Activated CD4-positive, alpha-beta T cell treated with anti-CD3 and anti-CD28 coated beads, Interleukin-2, amount 50 U/mL, for 4 hours (primary cell): ENCODE data around the gene QSOX2.

ENCODE experiments used
- DNase-seq, 2 experiments: peaks; one replicate each; pipeline ENCODE4 v3.0.0-alpha.2; 2020

Gene QSOX2

DNA sequence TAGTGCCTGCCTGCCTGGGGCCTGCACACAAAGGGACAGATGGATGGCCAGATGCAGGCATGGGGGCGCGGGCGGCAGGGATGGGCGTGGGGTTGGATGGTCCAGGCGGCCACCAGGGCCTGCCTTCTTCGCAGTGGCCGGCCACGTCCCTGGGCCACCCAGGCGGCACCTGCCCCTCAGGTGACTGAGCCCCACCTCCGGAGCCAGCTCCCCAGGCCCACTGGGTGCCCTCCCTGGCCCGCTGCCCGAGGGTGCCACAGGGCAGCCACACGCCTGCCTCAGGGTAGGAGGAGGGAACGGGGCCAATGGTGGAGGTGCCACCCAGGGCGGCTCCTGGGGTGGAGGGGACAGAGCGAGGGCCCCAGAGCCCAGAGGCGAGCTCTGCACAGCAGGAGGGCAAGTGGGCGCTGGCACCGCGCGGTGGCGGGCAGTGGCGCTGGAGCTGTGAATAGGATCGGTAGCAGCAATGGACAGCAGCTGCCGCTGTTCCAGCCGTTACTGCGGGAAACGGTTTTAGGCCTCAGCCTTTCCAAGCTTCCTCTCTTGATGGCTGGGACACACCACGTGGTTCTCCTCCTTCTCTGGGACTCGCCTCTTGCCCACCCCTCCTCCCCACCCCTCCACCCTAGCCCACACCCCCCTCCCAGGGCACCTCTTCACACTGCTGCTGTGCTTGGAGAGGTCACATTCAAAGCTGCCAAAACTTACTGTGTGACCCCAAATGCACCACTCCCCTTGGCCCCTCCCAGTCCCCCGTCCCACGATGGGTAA is 59.8 kb downstream of the QSOX2 start:
- no peak for DNase-seq

DNA sequence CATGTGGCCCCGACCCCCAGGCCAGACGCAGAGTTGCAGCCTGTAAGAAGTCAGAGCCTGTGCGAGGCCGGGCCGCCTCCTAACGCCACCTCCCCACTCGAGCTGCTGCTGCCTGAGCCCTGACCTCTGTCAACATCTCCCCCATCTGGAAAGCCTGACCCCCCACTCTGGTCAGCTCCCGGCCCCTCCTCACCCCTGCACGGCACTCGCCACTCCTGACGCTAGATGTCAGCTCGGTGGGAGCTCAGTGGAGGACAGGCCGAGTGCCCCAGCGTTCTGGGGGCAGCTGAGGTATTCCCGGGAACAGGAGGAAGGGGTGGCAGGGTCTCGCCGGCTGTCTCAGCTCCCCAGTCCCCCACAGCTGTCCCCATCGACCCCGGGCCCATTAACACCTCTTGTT is 60.5 kb downstream of the QSOX2 start:
- DNase-seq: no peak

DNA sequence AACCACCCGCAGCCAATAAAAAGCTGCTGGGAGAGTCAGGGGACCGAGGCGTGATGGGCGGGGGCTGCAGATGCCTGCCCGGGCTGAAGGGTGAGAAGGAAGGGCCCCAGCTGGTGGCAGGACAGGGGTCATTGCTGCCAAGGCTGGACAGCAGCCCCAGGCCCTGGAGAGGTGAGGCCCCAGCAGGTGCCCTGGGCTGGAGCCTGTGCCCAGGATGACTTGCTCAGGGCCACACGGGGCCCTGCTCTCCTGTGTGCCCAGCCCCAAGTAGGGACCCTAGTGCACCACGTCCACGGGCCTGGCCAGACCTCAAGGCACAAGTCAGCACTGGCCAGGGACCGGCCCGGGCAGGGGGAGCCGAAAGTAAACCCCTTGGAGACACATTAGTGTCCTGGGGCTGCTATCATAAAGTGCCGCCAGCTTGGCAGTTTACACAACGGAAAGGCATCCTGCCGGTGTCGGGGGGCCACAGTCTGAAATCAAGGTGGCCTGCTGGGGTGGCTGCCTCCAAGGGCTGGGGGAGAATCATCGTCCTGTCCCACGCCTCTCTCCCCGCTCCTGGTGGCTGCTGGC is 62.7 kb downstream of the QSOX2 start:
- DNase-seq: no peak

DNA sequence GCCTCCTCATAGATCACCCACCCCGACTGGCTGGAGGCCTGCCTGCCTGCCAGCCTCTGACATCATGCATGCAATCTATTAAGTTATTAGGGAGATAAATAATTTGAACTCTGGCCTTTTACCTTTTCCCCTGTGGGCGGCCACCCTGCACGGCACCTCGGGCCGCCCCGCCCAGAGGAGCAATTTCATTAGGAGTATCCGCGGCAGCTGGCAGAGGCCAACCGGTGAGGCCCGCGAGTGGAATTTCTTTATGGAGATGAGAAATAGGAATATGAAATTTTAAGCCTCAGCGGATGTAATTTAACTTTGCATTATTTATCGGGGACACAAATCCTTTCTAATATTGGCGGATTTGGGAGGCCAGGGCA is 63.2 kb downstream of the QSOX2 start:
- DNase-seq: no peak

DNA sequence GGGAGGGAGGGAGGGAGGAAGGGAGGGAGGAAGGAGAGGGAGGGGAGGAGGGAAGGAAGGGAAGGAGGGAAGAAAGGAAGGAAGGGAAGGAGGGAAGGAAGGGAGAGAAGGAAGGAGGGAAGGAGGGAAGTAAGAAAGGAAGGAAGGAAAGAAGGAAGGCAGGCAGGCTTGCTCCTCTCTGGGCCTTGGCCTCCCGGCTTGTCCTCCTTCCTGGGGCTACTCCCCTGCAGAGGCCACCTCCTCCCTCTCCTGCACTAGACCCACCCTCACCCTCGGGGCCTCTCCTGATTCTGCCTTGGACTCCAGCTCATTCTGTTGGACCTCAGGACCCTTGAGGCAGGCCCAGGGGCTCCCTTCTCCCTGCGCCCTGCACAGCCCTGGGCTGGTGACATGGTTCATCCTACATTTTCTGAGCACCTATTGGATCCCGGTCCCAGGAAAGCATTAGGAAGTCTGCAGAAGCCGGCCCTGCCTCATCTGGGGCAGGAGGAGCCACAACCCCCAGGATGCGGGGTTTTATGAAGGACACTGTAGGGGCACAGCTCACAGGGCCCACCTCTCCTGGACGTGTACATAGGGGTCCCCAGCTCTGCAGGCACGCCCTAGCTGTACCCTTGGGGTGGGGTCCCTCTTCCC is 63.7 kb downstream of the QSOX2 start:
- no peak for DNase-seq

DNA sequence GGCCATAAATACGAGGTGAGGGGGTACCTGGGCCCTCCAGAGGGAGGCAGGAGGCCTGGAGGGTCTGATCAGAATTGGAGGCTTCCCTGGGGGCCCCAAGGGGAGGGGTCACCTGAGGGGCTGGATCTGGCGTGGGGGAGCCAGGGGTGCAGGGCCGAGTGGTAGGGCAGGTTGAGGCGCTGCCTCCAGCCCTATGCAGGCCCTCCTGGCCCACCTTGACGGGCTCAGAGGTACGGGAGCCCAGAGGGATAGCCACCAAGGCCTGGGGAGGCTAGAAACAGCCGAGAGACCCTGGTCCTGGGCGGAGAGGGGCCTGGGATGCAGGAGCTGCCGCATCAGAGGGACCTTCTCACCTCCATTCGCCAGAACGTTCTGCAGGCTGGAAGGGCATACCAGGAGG is 65.0 kb downstream of the QSOX2 start:
- no peak for DNase-seq

DNA sequence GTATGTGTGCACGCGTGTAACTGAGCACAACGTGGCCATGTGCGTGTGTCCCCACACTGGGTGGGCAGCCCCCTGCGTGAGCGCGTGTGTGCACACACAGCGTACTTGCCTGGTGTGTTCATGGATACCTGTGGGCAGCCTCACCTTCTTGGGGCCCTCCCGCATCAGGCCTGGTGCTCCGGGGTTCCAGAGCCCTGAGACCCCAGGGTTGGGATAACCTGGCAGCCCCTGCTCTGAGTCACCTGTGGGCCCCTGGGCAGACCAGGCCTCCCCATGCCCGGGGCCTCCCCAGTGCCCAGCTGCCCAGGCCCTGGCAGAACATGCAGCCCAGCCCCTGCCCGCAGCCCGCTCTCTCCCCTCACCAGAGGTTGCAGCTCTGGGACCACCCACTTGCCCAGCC is 65.9 kb downstream of the QSOX2 start:
- DNase-seq: no peak

DNA sequence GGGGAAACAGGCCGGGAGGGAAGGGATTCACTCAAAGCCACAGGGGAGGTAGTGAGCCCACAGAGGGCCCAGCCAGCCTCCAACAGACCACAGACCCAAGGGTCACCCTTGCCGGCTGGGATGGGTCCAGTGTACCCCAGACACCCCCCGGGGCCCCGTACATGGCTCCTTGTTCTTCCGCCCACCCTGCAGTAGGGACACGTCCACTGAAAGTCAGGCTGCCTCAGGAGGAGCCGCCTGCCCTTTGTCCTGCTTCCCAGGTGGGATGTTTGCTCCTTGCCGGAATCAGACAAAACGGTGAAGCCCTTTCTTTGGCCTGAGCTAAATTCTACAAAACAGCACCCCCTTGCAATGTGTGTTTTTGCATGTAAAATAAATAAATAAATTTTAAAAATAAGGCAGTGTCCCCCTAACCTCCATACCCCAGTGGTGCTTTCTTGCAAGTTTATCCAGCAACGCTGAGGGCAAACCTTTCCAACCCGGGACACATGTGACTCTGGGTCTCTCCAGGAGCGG is 66.5 kb downstream of the QSOX2 start:
- DNase-seq: no peak

DNA sequence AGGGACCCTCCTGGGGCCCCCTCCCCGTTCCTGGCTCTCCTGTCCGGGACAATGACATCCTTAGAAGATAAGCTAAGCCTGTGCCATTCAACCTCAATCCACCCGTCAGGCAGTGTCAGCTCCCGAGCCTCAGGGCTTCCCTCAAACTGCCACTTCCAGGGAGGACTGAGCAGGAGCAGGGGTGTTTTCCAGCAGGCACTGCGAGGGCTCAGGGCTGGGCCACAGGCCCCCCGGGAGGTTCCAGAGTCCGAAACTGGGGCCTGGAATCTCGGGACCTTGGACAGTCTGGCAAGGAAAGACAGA is 66.9 kb downstream of the QSOX2 start:
- DNase-seq: no peak

DNA sequence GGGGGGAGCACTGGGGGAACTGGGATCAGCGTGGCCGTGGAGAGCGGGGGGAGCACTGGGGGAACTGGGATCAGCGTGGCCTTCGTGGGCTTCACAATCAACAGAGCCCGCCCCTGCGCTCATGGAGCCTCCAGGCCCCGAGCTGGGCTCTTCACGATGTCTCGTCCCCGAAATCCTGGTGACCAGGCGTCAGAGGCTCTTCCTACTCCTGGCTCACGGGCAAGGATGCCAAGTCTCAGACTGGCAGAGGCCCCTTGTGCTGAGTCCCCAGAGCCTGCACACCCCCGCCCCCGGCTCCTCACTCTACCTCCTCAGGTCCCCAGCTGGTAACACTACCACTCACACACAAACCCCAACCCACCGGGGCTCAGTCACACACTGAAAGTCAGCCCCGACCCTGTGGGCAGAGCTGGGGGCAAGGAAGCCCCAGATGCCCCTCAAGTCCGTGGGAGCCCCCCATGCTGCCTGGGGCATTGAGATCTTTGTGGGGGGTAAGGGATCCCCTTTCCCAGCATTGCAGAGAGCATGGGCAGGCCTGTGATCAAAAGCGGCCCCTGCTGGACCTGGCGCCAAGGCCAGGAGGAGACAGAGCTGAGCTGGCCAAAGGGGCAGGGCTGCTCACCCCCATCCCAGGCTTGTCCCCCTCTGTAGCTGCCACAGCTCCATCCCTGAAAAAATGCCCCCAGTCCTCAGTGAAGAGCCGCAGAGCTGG is 67.4 kb downstream of the QSOX2 start:
- DNase-seq: no peak

DNA sequence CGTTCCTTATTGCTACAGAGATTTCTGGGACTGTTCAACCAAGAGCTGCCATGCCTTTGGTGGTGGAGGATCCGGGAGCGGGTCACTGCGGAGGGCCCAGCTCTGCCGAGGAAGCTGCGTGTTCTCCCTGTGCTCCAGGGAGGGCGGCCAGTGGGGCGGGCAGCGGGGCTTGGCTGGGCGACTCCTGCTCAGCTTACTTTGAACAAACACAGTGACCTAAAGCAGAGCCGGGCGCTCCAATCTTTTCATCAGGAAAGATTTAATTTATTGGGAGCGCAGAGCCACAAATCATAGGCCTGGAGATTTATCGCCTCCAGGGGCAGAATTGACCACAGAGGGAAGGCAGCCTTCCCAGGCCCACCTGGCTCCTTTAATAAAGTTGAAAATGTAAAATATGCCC is 68.4 kb downstream of the QSOX2 start:
- DNase-seq: no peak

DNA sequence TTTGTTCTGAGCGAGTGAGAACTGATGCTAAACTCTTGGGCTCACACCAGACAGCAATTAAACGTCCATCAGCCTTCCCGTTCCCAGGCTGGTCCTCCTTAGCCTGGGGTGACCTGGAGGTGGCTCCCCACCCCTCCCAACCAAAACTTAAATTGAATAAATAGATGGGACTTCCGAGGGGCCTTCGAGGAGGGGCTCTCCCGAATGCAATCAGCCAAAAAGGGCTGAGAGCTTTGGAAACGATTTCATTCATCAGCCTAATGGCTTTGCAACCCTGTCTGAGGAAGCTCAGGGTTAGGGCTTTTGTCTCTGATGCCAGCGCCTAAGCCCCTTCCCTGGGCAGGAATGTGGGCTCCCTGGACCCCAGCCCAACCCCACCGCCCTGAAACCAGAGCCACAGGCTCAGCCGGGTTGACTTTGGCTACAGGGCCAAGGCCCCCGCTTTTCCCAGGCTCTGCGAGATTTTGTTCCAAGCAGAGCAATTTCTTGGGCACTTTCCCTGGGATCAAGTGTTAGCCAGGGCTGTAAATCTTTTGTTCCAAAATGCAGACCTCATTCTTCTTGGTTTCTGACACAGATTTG is 69.9 kb downstream of the QSOX2 start:
- no peak for DNase-seq

DNA sequence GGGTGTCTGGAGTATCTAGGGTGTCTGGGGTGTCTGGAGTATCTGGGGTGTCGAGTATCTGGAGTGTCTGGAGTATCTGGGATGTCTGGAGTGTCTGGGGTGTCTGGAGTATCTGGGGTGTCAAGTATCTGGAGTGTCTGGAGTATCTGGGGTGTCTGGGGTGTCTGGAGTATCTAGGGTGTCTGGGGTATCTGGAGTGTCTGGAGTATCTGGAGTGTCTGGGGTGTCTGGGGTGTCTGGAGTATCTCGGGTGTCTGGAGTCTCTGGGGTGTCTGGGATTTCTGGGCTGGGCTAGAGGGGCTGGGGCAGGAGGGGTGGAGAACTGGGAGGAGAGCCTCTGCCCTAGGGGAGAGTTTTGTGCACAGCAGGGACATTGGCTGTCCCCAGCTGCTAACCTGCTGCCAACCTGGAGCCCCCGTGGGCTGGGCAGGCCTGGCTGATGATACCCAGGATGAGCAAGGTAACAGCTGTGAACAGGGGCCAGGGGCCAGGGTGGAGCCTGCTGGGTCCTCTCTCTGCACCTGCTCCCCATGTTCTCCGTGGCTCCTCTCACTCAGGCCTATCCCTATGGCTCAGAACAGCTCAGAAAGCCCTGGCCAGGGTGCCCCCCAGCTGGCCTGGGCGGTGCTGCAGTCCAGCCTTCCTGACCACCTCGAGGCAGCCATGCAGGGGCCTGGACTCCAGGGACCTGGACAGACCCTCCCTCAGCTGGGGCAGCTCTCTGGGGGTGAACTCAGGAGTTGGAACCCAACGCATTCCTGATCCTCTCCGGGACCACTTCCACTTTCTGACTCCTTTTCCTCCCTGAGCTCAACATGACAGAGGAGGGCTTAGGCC is 70.6 kb downstream of the QSOX2 start:
- DNase-seq: no peak

DNA sequence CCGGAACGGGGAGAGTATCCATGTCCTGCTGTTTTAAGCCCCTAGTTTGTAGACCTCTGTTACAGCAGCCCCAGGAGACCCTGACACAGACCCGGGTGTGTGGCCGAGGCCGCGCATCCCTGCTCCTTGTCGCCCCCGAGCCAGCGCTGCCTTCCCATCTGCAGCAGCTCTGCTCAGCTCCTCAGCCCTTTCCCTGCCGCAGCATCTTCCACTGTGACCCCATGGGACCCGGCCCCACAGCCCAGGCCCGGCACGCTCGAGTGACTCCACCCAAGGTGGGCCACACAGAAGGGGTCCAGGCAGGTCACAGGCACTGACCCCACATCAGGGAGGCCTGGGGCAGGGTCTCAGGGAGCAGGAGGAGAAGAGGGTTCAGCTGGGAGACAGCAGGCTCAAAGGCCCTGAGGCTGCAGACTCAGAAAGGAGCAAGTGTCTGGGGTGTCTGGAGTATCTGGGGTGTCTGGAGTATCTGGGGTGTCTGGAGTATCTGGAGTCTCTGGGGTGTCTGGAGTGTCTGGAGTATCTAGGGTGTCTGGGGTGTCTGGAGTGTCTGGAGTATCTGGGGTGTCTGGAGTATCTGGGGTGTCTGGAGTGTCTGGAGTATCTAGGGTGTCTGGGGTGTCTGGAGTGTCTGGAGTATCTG is 71.8 kb downstream of the QSOX2 start:
- no peak for DNase-seq

DNA sequence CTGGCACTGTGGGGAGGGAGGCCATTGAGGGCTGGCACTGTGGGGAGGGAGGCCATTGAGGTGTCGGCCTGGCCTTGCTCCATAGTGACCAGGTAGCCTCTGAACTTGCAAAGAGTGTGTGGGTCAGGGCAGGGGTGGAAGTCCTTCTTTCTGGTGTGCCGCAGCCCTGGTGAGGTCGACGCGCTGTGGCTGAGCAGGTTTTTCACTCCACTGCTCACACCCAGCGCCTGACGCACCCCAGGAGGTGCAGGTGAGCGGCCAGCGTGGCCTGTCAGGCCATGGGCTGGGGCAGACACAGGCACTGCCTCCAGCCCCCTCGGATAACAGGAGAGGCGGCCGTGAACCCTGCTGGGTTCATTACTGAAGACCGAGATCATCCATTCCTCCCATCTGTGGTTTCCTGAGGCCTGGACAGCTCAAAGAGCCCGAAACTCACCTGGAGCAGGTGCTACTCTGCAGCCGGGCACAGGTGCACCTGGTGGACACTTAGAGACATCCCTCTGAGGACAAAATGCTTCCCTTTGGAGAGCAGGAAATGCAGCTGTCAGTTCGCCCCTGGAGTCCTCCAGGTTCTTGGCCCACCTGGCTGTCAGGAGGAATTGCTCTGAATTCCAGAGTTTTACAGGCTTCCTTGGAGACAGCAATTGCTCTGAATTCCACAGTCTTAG is 73.1 kb downstream of the QSOX2 start:
- no peak for DNase-seq

DNA sequence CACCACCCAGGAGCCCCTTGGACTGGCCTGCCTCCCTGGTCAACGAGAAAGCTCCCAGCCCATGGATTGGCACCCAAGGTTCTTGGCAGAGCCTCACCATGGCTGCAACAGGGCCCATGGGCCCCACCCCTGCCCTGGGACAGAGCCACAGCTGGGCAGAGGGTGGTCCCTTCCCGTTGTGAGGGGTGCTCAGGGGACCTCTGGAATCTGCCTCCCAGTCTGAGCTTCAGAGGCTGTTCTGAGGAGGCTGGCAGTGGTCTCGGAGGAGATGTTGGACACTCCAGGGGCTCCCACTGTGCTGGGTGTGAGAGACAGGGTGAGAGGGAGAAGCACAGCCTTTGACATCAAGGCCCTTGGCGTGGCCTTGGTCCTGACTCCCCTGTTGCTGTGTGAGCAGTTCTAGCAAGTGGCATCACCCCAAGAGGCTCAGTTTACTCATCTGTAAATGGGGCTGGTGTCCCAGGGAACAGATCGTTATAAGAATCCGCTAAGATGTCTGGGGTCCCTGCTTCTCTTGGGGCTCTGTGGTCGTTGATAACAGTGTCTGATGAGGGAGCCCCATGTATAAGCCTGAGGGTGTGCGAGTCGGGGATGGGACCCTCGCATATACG is 73.7 kb downstream of the QSOX2 start:
- DNase-seq: no peak

DNA sequence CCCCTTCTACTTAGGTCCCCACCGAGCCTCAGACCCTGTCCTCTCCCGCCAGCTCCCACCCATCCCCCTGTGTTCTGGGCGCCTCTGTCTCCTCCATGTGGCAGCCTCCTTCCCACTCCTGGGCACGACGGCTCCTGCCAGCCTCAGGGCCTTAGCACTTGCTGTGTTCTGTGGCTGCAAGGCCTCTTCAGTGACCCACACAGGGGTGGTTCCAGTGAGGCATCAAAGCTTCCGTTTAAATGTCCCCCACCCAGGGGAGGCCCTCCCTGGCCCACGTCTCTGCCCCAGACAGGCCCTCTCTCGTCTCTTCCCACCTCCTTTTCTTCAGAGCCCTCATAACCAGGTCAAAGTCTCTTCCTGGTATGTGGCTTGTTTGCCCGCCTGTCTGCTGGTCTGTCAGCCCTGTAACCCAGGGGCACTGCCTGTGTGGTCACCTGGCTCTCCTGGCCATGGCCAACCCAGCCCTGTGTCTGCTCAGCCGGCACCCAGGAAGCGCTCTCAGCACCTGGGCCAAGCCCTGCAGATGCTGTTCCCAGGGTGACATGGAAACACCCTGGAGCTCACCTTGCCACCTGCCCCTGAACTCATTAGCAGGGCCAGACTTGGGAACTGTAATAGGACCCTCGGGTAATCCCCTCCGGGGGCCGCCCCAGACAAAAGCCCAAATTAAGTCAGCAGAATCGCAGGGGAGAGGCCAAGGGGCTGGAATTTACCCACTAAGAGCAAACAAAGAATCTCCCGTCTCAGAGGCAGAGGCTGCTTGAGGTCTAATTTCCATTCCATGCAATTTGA is 74.4 kb downstream of the QSOX2 start:
- DNase-seq: no peak

DNA sequence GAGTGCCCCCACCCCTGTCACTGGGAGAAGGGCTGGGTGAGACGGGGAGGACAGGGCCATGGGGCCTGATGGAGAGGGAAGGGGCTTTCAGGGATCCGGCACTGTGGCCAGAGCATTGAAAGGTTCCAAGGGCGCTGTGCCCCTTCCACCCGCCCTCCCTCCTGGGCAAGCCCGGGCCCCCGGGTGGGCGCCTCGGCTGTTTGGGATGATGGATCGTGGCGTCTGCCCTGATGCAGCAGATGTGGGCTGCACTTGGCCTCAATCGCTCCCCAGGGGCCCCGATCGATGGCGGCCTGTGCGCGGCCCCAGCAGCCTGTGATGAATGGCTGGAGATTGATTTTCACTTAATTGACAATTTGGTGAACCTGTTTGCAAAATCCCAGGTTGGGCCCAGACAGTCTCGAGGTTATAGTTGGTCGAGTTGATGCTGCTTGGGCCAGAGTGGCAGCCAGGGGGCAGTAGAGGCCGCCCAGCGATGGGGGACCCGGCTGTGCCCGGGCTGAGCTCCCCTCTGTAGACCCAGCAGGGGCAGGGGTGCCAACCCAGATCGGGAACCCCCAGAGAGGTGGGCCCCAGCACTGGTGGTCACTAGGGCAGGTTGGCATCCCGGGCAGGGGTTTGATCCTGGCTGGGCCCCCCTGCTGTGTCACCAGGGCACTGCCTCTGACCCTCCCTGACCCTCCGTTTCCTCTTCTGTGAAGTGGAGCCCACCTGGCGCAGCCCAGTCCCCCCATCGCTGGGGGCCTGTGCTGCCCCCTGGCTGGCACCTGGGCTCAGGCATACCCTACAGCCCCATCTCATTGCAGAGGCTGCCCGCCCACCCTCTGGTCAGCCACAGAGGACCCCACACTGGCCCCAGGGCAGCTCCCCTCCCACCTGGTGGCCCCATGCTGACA is 75.4 kb downstream of the QSOX2 start:
- peak; percentile 34 to 39 for DNase-seq

DNA sequence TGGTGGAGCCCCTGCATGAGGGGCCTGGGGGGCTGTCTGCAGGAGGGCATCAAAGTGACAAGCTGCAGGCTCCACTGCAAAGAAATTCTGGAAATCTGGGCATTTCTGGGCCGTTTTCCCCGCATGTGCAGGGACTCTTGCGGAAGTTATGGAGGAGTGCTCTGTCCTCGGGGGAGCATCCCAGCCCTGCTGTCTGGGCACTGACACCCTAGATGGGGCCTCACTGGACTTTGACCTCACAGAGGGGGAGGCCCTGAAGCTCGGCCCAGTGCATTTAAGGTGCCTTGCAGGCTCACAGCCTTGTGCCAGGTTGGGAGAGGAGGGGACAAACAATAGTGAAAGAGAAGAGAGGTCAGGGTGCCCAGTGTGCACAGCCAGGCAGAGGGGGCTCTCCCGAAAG is 76.1 kb downstream of the QSOX2 start:
- DNase-seq: no peak
